ENCODE data around the gene TMEM167A. TPM values are rescaled to one million over a fixed set of nuclear protein-coding genes. Genes with fewer than 3 reads are reported as not detected.
A peak's percentile ranks its signal among the peaks of the same experiment; 100 is the strongest.

TMEM167A gene
- total RNA-seq, 2 donors from 2014 or later, result 124 to 134 TPM

DNA sequence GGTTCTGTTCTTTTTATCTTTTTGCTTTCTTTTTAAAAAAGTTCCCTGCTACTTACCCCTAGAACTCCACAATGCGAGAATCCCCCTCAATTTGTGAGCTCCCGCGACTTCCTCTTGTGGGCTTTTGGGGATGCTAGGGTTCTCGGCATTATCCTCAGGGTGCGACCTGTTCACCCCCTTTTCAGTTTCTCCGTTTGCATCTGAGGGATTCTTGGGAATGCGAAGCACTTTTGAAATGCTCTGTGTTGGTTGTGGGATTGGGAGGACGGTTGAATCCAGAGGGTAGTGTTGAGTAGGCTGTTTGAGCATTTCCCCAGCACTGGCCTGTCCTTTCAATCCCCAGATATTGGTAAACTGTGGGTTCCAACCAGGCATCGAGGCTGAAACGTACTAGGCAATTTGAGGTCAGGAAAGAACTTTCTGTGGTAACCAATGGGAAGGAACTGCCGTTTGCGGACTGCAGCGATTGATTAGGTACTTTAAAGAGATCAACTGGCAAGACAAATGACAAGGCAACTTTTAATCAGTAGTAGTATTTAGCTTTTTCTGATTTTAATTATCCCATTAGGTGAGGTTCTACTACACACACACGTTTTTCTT is 568 bp upstream of the TMEM167A start:
- H3K9me3 ChIP-seq (ENCODE audit: control insufficient read depth, low read length), result no peaks in the 10 kb centered on the region
- no peak overlapping the region for H3K27ac ChIP-seq (ENCODE audit: low read depth, low read length)
- 8 to 9% methylated on average over 11 to 14 of the region's 14 CpGs for WGBS, 2 experiments (ENCODE audit: insufficient coverage in 1 of 2, insufficient read length in 1 of 2)
- Mint-ChIP-seq H3K9me3 (no peaks in the 10 kb centered on the region), H3K4me1 (peaks cover 32% of the 10 kb centered on the region), H3K27ac (peak overlapping the region; percentile 99), H3K4me3 (peak overlapping the region; percentile 100), H3K27me3 (ENCODE audit: insufficient read depth) (no peaks in the 10 kb centered on the region), H3K36me3 (ENCODE audit: low read depth) (peaks cover 20% of the 10 kb centered on the region)
- H3K36me3 ChIP-seq (ENCODE audit: control insufficient read depth, insufficient read depth, low read length), result peaks cover 19% of the 10 kb centered on the region
- no peaks in the 10 kb centered on the region for H3K27me3 ChIP-seq (ENCODE audit: control insufficient read depth, insufficient read depth, low read length, poor library complexity, severe bottlenecking)
- no peaks in the 10 kb centered on the region for H3K4me1 ChIP-seq (ENCODE audit: control insufficient read depth, insufficient read depth, low read length)
- peak overlapping the region; percentile 76 for H3K9ac ChIP-seq (ENCODE audit: extremely low read depth, low read length, poor library complexity, severe bottlenecking)
- TF ChIP-seq, protein P1, sequence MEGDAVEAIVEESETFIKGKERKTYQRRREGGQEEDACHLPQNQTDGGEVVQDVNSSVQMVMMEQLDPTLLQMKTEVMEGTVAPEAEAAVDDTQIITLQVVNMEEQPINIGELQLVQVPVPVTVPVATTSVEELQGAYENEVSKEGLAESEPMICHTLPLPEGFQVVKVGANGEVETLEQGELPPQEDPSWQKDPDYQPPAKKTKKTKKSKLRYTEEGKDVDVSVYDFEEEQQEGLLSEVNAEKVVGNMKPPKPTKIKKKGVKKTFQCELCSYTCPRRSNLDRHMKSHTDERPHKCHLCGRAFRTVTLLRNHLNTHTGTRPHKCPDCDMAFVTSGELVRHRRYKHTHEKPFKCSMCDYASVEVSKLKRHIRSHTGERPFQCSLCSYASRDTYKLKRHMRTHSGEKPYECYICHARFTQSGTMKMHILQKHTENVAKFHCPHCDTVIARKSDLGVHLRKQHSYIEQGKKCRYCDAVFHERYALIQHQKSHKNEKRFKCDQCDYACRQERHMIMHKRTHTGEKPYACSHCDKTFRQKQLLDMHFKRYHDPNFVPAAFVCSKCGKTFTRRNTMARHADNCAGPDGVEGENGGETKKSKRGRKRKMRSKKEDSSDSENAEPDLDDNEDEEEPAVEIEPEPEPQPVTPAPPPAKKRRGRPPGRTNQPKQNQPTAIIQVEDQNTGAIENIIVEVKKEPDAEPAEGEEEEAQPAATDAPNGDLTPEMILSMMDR (conservative IDR thresholded peaks at IDR 0.05), result no peak
- DNase-seq, result peak; percentile 75
- peak overlapping the region; percentile 93 for H3K4me3 ChIP-seq (ENCODE audit: low read length)

DNA sequence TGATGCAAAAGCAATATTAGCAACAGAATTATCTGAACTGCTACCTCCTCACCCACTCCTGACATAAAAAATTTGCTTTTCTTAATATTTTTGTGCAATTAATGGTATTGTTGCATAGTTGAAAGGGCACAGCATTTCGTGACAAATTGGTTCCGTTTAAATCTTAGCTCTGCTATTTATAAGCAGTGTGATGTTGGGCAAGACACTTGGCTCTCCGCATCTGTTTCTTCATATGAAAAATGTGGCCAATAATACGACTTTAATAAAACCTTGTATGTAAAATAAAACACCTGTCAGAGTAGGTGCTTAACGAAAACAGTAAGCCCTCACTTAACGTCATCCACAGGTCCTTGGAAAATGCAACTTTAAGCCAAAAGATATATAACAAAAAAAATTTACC is 4.2 kb downstream of the TMEM167A start:
- no peaks in the 10 kb centered on the region for H3K9me3 ChIP-seq (ENCODE audit: control insufficient read depth, low read length)
- no peak overlapping the region for H3K4me3 ChIP-seq (ENCODE audit: low read length)
- no peaks in the 10 kb centered on the region for H3K27me3 Mint-ChIP-seq (ENCODE audit: insufficient read depth)
- no peak overlapping the region for H3K4me3 Mint-ChIP-seq
- WGBS, 2 experiments (ENCODE audit: insufficient coverage in 1 of 2, insufficient read length in 1 of 2), result 91 to 95% methylated on average over 3 to 6 of the region's 6 CpGs
- H3K27me3 ChIP-seq (ENCODE audit: control insufficient read depth, insufficient read depth, low read length, poor library complexity, severe bottlenecking), result no peaks in the 10 kb centered on the region
- H3K4me1 Mint-ChIP-seq, result peaks cover 48% of the 10 kb centered on the region
- no peak overlapping the region for H3K27ac ChIP-seq (ENCODE audit: low read depth, low read length)
- peaks cover 23% of the 10 kb centered on the region for H3K36me3 ChIP-seq (ENCODE audit: control insufficient read depth, insufficient read depth, low read length)
- peaks cover 26% of the 10 kb centered on the region for H3K36me3 Mint-ChIP-seq (ENCODE audit: low read depth)
- TF ChIP-seq, protein P1 (conservative IDR thresholded peaks at IDR 0.05), result no peak
- DNase-seq, result no peak
- no peaks in the 10 kb centered on the region for H3K9me3 Mint-ChIP-seq
- no peaks in the 10 kb centered on the region for H3K4me1 ChIP-seq (ENCODE audit: control insufficient read depth, insufficient read depth, low read length)
- no peak overlapping the region for H3K27ac Mint-ChIP-seq
- no peak overlapping the region for H3K9ac ChIP-seq (ENCODE audit: extremely low read depth, low read length, poor library complexity, severe bottlenecking)

DNA sequence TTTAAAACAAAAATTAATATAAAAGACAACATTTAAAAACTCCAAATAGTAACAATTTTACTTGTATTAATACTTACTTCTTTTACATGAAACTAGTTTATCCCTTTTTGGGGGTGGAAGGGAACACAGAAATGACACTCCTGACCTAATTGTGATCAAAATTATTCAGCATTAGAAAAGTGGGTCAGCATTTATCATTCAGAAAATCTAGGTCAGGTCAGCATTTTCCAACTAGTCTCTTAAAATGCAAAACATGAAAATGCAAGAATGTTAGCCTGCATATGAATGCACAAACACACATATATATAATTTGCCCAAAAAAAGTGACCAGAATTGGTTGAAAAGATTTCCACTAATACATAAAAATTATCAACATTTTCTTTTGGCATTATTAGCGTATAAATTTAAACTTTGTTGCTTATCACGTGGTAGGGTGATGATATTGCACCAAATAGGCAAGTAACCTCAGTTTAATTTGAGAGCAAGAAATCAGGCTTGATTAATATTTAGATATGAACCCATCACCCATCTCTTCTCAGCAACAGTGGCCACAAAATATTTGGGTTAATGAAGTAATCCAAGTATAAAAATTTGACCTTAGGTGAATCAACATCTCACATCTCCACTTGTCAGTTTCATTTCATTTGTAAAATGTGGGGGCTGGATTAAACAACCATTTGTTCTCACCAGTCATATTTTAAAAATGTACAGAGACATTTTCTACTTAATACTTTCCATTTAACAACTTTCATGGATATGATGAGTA is 5.7 kb downstream of the TMEM167A start:
- Mint-ChIP-seq H3K4me1 (peaks cover 50% of the 10 kb centered on the region), H3K9me3 (no peaks in the 10 kb centered on the region), H3K27ac (no peak overlapping the region), H3K27me3 (ENCODE audit: insufficient read depth) (no peaks in the 10 kb centered on the region), H3K4me3 (no peak overlapping the region), H3K36me3 (ENCODE audit: low read depth) (peaks cover 26% of the 10 kb centered on the region)
- H3K4me3 ChIP-seq (ENCODE audit: low read length), result no peak overlapping the region
- no peak overlapping the region for H3K9ac ChIP-seq (ENCODE audit: extremely low read depth, low read length, poor library complexity, severe bottlenecking)
- 88% methylated on average over 2 of the region's 2 CpGs; no CpG with 5 or more reads in 1 of the 2 experiments for WGBS, 2 experiments (ENCODE audit: insufficient coverage in 1 of 2, insufficient read length in 1 of 2)
- no peaks in the 10 kb centered on the region for H3K9me3 ChIP-seq (ENCODE audit: control insufficient read depth, low read length)
- no peaks in the 10 kb centered on the region for H3K4me1 ChIP-seq (ENCODE audit: control insufficient read depth, insufficient read depth, low read length)
- DNase-seq, result no peak
- peaks cover 23% of the 10 kb centered on the region for H3K36me3 ChIP-seq (ENCODE audit: control insufficient read depth, insufficient read depth, low read length)
- H3K27ac ChIP-seq (ENCODE audit: low read depth, low read length), result no peak overlapping the region
- TF ChIP-seq, protein P1 (conservative IDR thresholded peaks at IDR 0.05), result no peak
- no peaks in the 10 kb centered on the region for H3K27me3 ChIP-seq (ENCODE audit: control insufficient read depth, insufficient read depth, low read length, poor library complexity, severe bottlenecking)
